ENCODE results near the gene METTL6.
A peak's percentile ranks its signal among the peaks of the same experiment; 100 is the strongest.
"Not testable (repeated sequence)": the region's sequence is repeated elsewhere in the genome, so short reads cannot be mapped to it uniquely, and the experiment has no call there.

The METTL6 gene

GRCh38 chr3:15450438-15451215, 23.3 kb upstream of the METTL6 start:
- DNase-seq, result no peak

GRCh38 chr3:15449489-15450224, 22.3 kb upstream of the METTL6 start:
- DNase-seq, result no peak

GRCh38 chr3:15443826-15444524, 16.6 kb upstream of the METTL6 start:
- no peak for DNase-seq

- no peak for DNase-seq
Measured at GRCh38 chr3:15440891-15441290, 13.5 kb upstream of the METTL6 start.

GRCh38 chr3:15439476-15439875, 12.1 kb upstream of the METTL6 start:
- no peak for DNase-seq

GRCh38 chr3:15438983-15439382, 11.6 kb upstream of the METTL6 start:
- no peak for DNase-seq

- no peak for DNase-seq
Measured at GRCh38 chr3:15436246-15436645, 8.9 kb upstream of the METTL6 start.

GRCh38 chr3:15434756-15435155, 7.4 kb upstream of the METTL6 start:
- no peak for DNase-seq

- DNase-seq, result no peak
Measured at GRCh38 chr3:15433531-15433930, 6.2 kb upstream of the METTL6 start.

- DNase-seq, result no peak
Measured at GRCh38 chr3:15431256-15431837, 4.0 kb upstream of the METTL6 start.

- DNase-seq, result no peak
Measured at GRCh38 chr3:15430624-15431023, 3.3 kb upstream of the METTL6 start.

GRCh38 chr3:15429080-15429479, 1.7 kb upstream of the METTL6 start:
- DNase-seq, result no peak

- peak; percentile 68 for DNase-seq
Measured at GRCh38 chr3:15428539-15428938, 1.2 kb upstream of the METTL6 start.

- no peak for DNase-seq
Measured at GRCh38 chr3:15427981-15428380, 637 bp upstream of the METTL6 start.

GRCh38 chr3:15426579-15427118, 695 bp downstream of the METTL6 start:
- DNase-seq, result no peak

- no peak for DNase-seq
Measured at GRCh38 chr3:15420871-15421270, 6.5 kb downstream of the METTL6 start.

- DNase-seq, result not testable (repeated sequence)
Measured at GRCh38 chr3:15410966-15411365, 16.4 kb downstream of the METTL6 start.

- no peak for DNase-seq
Measured at GRCh38 chr3:15409774-15410173, 17.6 kb downstream of the METTL6 start.

GRCh38 chr3:15409239-15409638, 18.1 kb downstream of the METTL6 start:
- DNase-seq, result no peak

GRCh38 chr3:15405448-15406050, 21.8 kb downstream of the METTL6 start:
- DNase-seq, result no peak

- no peak for DNase-seq
Measured at GRCh38 chr3:15404767-15405166, 22.6 kb downstream of the METTL6 start.

GRCh38 chr3:15403965-15404364, 23.4 kb downstream of the METTL6 start:
- no peak for DNase-seq

GRCh38 chr3:15403495-15403894, 23.8 kb downstream of the METTL6 start:
- DNase-seq, result no peak
